GM15510 (cell line): ENCODE results near the gene RBFOX2.

Experiments used
- POLR2A ChIP-seq: IDR thresholded peaks from 3 replicates; pipeline ENCODE4 v1.6.1; 2011; ENCODE audit warnings: borderline replicate concordance; ENCODE audit not compliant: insufficient read length; ENCODE audit errors: extremely low read depth

Gene RBFOX2

GRCh38 chr22:35735542-35735941, 293.1 kb downstream of the RBFOX2 start:
- no peak for TF ChIP-seq POLR2A

- no peak for TF ChIP-seq POLR2A
Observed at GRCh38 chr22:35734517-35734827, 294.2 kb downstream of the RBFOX2 start.

DNA sequence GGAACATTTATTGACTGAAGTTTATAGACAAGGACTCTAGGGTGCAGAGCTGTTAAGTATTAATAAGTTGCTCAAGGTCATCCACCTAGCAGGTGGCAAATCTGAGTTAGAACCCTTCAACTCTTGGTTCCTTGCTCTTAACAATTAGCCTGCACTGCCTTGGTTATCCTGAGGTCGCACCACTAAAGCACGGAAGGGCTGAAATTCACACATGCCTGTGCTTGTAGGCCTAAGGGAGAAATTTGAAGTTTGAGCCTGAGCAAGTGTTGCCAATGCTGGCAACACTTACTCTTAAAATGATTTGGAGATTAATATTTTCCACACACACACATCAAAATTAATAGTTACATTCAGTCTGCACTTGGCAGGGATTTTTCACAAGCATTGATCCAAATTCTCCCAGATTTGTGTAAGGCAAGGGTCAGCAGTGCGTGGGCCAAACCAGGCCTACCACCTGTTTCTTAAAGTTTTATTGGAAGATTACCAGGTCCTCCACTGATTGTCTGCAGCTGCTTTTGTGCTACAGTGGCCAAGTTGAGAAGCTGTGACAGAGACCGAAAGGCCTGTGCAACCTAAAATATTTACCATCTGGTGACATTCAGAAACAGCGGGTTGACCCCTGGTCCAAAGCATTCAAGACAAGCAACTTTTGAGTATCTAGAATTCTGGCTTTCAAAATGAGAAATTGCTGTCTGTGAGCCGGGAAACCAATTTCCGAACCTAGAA, 294.7 kb downstream of the RBFOX2 start:
- TF ChIP-seq POLR2A = no peak

GRCh38 chr22:35733036-35733435, 295.6 kb downstream of the RBFOX2 start:
- TF ChIP-seq POLR2A = no peak

- TF ChIP-seq POLR2A = no peak
Observed at GRCh38 chr22:35732116-35732515, 296.5 kb downstream of the RBFOX2 start.

DNA sequence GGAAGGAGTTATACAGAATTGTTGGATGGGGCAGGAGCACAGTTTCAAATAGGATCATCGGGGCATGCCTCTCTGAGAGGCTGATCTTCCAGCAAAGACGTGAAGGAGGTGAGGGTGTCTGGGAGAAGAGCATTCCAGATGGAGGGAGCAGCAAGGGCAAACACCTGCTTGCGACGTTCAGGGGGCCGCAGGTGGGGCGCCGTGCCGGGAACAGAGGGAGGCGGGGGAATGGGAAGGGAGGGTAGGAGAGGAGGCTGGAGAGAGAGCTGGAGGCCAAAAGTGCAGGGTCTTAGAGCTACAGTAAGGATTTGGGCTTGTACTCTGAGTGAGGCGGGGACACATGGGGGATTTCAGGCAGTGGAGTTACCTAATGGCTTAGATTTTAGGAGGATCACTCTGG, 297.3 kb downstream of the RBFOX2 start:
- TF ChIP-seq POLR2A = no peak

- no peak for TF ChIP-seq POLR2A
Observed at GRCh38 chr22:35729309-35729698, 299.3 kb downstream of the RBFOX2 start.

DNA sequence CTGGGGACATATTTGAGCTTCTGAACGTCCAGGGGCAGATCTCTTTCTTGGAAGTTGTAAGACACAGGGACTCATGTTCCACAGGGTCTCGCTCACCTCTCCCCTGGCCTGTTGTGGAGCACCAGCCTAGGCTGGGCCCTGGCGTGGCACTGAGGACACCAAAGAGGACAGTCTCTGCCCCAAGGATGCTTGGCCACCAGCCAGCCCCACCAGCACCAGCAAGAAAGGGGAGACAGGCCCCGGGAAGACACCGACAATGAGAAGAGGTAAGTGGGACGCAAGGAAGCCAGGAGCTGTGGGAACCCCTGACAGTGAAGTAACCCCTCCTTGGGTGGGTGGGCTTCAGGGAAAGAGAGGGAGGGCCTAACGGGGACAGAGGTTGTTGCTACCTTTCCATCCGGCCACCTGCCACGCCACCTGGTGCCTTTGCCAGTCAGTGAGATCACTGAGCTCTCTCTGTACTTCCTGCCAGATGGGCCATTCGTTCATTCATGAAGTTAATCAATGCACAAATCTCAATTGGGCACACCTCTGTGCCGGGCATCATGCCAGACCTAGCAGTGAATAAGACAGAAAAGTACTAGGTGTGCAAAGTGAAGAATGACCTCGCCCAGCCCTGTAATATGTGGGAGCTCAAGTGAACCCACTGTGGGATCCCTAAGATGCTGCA, 299.9 kb downstream of the RBFOX2 start:
- no peak for TF ChIP-seq POLR2A

- no peak for TF ChIP-seq POLR2A
Observed at GRCh38 chr22:35727436-35727835, 301.2 kb downstream of the RBFOX2 start.

- no peak for TF ChIP-seq POLR2A
Observed at GRCh38 chr22:35726933-35727332, 301.7 kb downstream of the RBFOX2 start.

DNA sequence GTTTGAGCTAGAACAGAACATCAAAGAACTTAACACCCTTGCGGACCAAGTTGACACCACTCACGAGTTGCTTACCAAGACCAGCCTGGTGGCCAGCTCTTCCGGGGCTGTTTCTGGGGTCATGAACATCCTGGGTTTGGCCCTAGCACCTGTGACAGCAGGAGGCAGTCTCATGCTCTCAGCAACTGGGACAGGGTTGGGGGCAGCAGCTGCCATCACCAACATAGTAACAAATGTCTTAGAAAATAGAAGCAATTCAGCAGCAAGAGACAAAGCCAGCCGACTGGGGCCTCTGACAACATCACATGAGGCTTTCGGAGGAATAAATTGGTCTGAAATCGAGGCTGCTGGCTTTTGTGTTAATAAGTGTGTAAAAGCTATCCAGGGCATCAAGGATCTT, 302.2 kb downstream of the RBFOX2 start:
- no peak for TF ChIP-seq POLR2A

DNA sequence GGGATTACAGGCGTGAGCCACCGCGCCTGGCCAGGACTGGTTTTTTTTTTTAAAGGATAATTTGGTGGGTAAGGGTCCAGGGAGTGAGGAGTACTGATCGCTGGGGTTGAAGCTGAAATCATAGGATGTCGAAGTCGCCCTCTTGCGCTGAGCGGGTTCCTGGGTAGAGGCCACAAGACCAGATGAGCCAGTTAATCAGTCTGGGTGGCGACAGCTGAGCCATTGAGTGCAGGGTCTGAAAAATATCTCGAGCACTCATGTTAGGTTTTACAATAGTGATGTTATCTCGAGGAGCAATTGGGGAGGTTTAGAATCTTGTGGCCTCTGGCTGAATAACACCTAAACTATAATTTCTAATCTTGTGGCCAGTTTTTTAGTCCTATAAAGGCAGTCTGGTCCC, 303.1 kb downstream of the RBFOX2 start:
- no peak for TF ChIP-seq POLR2A

DNA sequence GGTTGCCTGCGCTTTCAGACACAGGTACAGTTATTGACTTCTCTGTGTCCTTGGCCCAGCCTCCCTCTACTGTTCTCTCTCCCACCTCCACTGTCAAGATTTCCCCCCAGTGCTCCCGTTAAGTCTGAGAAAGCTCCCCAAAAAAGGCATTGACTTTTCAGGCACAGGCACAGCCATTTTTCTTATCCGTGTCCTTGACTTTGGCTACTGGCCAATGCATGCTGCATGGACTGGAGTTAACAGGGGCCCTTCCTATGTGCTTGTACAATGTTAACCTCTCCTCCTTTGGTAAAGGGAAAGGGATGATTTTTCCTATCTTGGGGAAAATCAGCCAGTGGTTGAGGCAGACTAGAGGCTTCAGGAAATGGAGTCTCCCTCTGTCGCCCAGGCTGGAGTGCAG, 306.7 kb downstream of the RBFOX2 start:
- no peak for TF ChIP-seq POLR2A

GRCh38 chr22:35719212-35719875, 309.3 kb downstream of the RBFOX2 start:
- TF ChIP-seq POLR2A = no peak

DNA sequence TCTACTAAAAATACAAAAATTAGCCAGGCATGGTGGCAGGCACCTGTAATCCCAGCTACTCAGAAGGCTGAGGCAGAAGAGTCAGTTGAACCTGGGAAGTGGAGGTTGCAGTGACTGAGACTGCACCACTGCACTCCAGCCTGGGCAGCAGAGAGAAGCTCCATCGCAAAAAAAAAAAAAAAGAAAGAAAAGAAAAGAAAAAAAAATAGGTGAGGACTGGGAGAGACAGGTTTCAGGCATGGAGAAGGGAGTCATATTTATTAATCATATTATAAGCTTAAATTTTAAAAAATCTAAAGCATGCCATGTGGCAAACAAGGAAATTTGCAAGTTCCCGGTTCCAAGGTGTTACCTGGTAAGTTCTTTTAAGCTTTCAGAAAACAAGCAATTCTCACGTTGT, 311.1 kb downstream of the RBFOX2 start, which contains the start of gene APOL5:
TSS of gene APOL5 (plus strand) at position 301 of the 400 bp plus-strand sequence. CDS start at position 301, 0 bp downstream.
- no peak for TF ChIP-seq POLR2A

- TF ChIP-seq POLR2A = no peak
Observed at GRCh38 chr22:35712672-35713071, 316.0 kb downstream of the RBFOX2 start.
